GM21825 (cell line): ENCODE data around the gene DCUN1D5.

Experiments
- ATAC-seq: cut with Tn5 transposase; IDR thresholded peaks from one replicate; pipeline ENCODE4 v1.9.1; 2021; ENCODE audit warnings: mild to moderate bottlenecking, moderate library complexity; ENCODE audit not compliant: unreplicated experiment

The DCUN1D5 gene

GRCh38 chr11:103091801-103092524 is at the start of gene DCUN1D5:
TSS of gene DCUN1D5 (minus strand) at chr11:103092160. CDS start at chr11:103091872, 288 bp downstream.
- ATAC-seq = peak; percentile 99

- no peak for ATAC-seq
Measured at GRCh38 chr11:103125462-103125861, 33.5 kb upstream of the DCUN1D5 start.

- no peak for ATAC-seq
Measured at GRCh38 chr11:103114836-103115235, 22.9 kb upstream of the DCUN1D5 start.

DNA sequence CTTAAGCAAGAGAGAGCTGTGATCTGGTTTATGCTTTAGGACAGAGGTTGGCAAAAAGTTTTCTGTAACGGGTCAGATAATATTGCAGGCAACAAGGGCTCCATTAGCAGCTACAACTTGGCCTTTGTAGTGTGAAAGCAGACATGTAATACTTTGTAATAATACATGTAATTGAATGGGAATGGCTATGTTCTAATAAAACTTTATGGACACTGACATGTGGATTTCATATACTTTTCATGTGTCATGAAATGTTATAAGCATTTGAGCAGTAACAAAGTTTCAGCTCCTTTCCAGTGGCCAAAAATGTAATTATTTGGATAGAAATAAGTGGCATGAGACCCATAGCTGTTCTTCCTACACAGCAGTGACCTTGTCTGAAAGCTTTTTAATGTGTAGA is 20.4 kb upstream of the DCUN1D5 start:
- no peak for ATAC-seq

DNA sequence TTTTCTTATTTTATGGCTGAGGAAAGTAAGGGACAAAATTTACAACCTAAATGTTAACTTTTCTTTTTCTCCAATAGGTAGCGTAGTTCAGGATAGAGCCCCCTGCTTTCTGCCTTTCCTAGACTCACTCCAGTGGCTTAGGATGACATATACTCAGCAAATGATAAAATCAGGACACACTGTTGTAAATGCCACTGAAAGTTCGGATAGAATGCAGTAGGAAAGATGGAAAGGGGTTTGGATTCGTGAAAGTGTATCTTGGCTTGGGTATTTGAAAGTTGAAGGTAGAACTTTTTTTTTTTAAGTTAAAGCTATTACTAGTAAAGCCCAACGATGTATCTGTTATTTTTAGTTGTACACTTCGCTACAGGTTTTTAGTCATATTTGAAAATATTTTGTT is 19.4 kb upstream of the DCUN1D5 start:
- no peak for ATAC-seq

- ATAC-seq = no peak
Measured at GRCh38 chr11:103110391-103110790, 18.4 kb upstream of the DCUN1D5 start.

- ATAC-seq = peak; percentile 9
Measured at GRCh38 chr11:103109818-103110388, 17.9 kb upstream of the DCUN1D5 start.

DNA sequence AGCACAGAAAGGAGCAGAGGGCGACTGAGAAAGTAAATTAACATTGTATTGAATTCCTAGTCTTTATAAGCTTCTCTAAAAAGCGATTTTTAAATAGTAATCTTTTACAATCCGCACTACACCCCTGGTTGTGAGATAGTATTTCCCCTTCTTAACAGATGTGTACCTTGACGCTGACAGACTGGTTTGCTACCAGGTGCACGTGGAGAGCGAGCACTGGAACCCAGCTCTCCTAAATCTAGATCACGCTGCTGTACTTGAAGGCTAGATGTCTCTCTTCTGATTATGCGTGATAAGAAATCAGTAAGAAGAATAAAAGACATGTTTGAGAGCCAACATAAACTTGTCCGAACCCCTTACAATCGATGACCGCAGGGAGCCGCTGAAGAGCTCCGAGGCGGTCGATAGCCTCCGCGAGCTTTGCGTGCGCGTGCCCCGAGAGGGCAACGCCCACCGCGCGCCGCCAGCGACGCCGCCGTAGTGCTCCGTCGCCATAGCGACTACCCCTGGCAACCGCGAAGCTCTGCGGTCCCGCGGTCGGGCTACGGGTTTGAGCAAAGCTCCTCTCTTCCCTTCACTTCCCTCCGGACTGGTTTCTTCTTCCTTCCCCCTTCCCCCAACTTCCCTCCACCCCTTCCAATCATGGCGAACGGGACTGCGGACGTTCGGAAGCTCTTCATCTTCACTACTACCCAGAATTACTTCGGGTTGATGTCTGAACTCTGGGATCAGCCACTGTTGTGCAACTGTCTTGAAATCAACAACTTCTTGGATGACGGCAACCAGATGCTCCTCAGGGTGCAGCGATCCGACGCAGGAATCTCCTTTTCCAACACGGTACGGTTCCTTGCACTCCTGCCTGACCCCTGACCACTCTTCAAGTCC is 17.2 kb upstream of the DCUN1D5 start, which contains the start of gene DYNC2H1:
DYNC2H1 (plus strand) TSS at position 494 of the 885 bp plus-strand sequence; CDS start at position 643, 149 bp downstream.
- ATAC-seq = peak; percentile 100

- ATAC-seq = no peak
Measured at GRCh38 chr11:103097279-103097678, 5.3 kb upstream of the DCUN1D5 start.

GRCh38 chr11:103091064-103091800 is 728 bp downstream of the DCUN1D5 start:
- peak; percentile 39 for ATAC-seq

GRCh38 chr11:103086461-103086860 is 5.5 kb downstream of the DCUN1D5 start:
- no peak for ATAC-seq

GRCh38 chr11:103085758-103086365 is 6.1 kb downstream of the DCUN1D5 start:
- ATAC-seq = no peak

- ATAC-seq = no peak
Measured at GRCh38 chr11:103079833-103080232, 12.1 kb downstream of the DCUN1D5 start.

GRCh38 chr11:103078710-103079109 is 13.2 kb downstream of the DCUN1D5 start:
- ATAC-seq = no peak

DNA sequence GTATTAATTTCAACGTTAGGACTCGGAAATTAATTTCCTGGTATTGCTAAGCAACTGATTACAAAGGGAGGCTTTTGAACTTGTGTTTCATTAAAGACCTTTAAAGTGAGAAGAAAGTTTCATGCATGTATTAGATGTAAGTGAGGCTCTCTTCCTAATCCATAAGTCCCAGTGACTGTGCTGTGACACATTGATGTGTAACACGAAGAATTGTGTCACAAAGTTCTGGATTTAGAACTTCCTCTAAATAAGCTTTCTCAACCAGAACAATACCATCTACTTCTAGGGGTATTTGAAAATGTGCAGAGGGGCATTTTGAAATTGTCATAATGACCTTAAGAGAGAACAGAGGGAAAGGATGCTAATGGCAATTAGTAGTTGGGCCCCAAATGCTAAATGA is 14.4 kb downstream of the DCUN1D5 start:
- no peak for ATAC-seq

DNA sequence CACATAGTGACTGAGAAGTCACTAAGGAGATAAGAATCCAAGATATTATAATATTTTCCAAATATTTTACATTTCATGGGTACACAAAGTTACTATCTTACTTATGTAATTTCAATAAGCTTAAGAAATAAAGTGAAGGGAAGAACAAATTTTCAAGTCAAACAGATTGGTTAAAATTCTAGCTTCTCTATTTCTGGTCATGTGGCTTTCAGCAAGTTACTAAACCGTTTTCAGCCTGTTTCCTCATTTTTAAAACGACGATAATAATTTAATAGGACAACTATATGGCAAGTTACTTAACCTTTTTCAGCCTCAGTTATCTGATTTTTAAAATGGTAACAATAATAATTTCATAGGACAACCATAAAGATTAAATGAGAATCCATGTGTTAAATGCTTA is 15.6 kb downstream of the DCUN1D5 start:
- ATAC-seq = no peak

GRCh38 chr11:103071008-103071407 is 21.0 kb downstream of the DCUN1D5 start:
- ATAC-seq = no peak

- peak; percentile 46 for ATAC-seq
Measured at GRCh38 chr11:103070142-103070541, 21.8 kb downstream of the DCUN1D5 start.

DNA sequence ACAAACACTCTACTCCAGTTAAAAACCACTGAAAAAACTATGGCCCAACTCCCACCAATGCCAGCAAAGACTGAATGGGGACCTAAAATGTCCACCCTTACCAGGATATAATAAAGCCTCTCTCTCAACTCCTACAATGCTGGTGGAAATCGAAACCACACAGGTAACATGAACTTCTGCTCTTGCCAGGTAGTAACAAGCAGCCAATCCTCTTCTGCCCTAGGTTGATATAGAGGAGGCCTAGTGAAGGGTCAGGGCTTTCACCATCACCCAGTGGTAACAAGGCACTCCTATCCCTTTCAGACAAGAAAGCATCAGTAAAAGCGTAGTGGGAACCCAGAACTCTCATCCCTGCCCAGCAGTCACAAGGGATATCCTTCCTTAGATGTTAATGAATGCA is 22.6 kb downstream of the DCUN1D5 start:
- no peak for ATAC-seq

DNA sequence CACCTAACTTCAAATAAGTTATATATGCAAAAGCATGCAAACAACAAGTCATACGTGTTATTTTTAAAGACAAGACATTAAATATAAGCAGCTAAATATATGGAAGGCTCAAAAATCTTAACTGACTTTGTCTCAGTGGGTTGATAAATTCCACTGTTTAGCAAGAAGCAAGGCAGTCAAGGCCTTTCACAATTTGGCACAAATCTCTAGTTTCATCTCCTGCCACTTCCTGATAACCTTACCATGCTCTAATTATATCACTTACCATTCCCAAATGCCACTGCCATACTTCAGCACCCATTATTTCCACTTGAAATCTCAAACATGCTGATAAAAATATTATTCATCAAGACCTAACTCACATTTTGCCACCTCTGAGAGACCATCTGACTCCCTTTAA is 24.8 kb downstream of the DCUN1D5 start:
- no peak for ATAC-seq
